H4 (cell line): ENCODE measurements around the gene AMPD2. TPM values are rescaled to one million over a fixed set of nuclear protein-coding genes. Genes with fewer than 3 reads are reported as not detected.

Source experiments
- DNase-seq: peaks from one replicate; pipeline ENCODE4 v3.0.0-alpha.2; 2015; ENCODE audit warnings: low spot score
- total RNA-seq: library from RNA; depleted of rRNA; stranded (reverse); fragments of >200 nt; shearing (Covaris generic); gene quantifications from 2 replicates; pipeline ENCODE4 v1.2.3, GENCODE V29; 2014

AMPD2 gene
- total RNA-seq, 1 experiment from 2014 or later: 37.0 TPM

DNA sequence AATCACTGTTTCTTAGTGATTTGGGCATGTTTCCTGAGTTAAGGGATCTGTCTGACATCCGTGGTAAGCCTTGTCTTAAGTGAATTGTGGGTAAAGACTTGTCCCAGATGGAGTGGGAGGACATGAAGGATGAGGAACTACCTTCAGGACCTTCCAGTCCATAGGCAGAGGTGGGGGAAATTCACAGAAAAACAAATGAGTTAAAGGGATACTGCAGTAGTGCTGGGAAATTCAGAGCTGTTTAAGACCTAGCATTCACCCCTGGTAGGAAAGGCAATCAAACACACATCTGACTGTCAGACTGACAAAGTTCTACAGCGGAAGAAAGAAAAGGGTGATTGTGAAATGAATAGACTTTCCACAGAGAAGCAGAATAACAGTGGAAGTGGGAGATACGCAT, 3.2 kb upstream of the AMPD2 start:
- no peak for DNase-seq

DNA sequence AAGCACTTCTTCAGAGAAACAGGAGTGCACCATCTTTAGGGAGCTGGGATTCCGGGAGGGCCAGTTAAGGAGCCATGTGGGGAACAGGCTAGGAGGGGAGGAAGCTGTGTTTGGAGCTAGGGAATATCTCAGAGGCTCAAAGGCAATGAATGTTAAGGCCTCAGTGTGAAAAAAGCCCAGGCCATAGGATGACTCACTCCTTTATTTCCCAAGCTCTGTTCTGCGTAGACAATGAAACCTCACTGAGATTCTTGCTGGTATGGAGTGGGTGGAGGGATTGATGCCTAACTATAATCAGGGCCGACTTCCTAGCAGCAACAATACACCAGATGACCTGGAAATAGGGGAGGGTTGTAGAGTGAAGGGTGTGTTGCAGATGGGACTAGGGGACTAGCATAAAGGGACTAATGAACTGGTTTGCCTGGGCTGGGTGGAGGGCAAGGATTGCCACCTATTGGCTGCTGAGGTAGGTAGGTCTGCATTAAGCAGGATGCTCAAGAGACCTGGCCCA, 2.3 kb upstream of the AMPD2 start:
- peak; percentile 79 for DNase-seq

DNA sequence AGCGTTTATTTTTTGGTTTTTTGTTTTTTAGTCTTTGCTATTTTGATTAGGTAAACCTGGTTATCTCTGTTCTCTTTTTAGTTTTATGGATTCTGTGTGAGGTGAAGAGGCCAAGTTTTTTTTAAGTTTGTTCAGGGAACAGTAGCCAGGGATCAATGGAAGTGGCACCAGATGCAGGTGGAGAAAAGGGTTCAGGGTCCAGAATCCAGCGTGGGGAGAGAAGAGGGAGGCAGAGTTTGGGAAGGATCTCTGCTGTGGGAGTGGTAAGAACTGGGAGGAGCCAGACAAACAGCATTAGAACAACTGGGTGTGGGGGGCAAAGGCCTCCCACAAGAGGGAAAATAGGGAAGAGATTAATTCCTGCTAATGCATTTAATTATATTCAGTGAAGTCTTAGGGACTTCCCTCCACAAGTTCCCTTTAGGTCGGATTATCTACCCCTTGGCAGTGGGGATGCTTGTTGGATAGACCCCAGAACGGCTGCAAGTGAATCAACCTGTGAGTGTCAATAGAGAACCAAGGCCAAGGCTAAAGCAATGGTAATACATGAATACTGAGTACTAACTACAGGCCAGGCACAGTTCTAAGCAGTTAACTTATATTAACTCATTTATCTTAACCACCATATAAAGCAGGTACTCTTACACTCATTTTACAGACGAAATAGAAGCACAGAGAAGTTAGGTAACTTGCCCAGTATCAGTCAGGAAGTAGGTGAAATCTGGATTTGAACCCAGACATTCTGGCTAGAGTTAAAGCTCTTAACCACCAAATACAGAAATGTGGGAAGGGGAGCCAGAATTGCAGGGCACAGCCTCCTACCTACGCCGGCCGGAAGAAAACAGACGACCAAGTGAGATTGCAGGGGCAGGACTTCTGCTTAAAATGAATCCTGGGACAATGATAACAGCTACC, 719 bp upstream of the AMPD2 start:
- no peak for DNase-seq

- peak; percentile 21 for DNase-seq
These were observed 759 bp downstream of the AMPD2 start for GRCh38 chr1:109620401-109620791.

GRCh38 chr1:109620841-109621286, 1.2 kb downstream of the AMPD2 start:
- DNase-seq: peak; percentile 95

- no peak for DNase-seq
These were observed 1.9 kb downstream of the AMPD2 start for GRCh38 chr1:109621379-109622136.

- DNase-seq: no peak
These were observed 2.7 kb downstream of the AMPD2 start for GRCh38 chr1:109622137-109622892.

DNA sequence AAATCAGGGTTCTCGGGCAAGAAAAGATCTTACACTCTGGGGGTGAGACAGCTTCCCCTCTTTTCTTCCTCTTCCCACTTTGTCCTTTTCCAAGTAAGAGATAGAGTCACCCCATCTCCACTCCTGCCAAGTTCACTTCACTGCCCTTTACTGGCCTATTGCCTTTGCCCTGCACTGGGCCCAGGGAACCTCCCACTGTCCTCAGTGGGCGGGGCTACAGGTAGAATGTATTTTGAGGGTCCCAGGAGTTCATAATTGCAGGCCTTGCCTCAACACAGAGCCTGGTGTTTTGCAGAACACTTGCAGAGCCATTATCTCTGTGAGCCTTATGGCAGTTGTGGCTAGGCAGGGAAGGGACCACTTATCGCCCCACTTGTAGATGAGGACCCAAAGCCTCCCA, 3.3 kb downstream of the AMPD2 start:
- DNase-seq: no peak

- DNase-seq: no peak
These were observed 4.0 kb downstream of the AMPD2 start for GRCh38 chr1:109623601-109624161.

DNA sequence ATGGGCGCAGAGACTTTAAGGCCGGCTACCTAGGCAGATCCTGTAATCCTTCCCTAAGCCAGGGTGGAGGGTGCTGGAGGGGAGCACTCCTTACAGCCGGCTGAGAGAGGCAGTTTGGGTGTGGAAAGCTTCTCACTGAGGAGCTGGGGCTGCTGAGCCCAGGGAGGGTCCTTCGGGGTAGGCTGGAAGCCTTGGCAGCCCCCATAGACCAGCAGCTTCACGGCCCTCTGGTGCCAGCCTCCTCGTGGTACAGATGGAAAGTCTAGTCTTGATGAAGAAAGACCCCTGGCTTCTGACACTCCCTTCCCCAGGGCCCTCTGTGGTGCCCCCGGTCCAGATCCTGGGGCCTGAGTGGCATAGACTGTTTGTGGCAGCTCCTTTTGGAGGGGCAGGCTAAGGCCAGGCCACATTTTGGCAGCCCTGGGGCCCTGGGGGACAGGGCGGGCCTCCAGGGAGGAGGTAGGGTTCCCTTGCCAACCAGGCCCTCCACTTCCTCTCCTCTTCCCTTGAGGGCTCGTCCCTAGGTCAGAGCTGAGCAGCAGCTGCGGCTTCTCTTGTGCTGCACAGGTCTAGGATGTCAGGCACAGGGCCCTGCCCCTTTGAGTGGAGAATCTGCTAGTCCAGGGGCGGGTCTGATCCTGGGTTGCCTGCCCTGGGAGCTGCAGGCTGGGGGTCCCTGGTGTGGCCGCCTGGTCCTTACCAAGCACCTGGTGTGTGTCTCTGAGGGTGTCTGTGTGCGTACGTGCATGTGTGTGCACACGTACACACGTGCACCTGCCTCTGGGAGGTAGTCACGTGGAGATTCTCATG, 4.8 kb downstream of the AMPD2 start:
- DNase-seq: no peak

- DNase-seq: no peak
These were observed 5.5 kb downstream of the AMPD2 start for GRCh38 chr1:109625176-109625575.

DNA sequence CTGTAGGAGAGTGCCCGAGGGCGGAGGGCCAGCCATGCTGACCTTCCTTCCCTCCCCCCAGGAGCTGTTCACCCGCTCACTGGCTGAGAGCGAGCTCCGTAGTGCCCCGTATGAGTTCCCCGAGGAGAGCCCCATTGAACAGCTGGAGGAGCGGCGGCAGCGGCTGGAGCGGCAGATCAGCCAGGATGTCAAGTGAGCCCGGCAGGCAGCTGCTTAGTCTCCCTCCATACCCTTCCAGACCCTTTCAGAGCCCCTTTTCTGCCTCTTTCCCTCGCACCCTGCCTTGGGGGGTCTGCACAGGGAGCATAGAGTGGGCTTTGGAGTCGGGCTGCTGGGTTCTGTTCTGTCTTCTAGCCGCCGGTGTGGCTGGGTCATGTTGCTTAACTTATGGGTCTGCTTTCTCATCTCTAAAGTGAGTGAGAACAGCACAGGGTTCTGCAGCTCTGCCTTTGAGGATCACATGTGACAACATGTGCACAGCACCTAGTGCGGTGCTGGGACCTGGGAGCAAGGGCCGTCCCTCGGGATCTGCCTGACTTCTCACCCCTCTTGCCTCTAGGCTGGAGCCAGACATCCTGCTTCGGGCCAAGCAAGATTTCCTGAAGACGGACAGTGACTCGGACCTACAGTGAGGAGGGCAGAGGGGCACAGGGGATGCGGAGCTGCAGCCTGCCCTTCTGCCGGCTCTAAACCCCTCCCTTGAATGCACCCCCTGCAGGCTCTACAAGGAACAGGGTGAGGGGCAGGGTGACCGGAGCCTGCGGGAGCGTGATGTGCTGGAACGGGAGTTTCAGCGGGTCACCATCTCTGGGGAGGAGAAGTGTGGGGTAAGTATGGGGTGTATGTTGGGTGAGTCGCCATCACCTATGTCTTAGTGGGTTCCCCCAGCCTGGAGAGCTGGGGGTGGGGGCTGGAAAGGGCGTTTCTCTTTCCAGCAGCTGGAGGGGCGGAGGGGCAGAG, 6.2 kb downstream of the AMPD2 start:
- no peak for DNase-seq

DNA sequence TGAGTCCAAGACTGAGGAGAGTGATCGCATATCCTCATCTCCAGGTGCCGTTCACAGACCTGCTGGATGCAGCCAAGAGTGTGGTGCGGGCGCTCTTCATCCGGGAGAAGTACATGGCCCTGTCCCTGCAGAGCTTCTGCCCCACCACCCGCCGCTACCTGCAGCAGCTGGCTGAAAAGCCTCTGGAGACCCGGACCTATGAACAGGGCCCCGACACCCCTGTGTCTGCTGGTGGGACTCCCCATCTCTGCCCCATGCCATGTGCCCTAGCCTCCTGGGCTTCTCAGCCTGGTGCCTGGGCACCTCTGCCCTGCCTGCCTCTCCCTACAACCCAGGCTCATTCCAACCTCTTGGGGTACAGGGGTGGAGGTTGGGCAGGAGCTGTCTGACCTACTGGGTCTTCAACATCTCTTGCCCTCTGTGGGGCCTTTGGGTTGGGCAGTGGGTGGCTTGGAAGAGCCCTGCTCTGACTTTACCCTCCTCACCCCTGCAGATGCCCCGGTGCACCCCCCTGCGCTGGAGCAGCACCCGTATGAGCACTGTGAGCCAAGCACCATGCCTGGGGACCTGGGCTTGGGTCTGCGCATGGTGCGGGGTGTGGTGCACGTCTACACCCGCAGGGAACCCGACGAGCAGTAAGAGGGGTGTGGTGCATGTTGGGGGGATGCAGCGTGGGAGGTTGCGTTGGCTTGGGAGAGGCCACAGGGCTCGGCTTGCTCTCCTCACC, 7.2 kb downstream of the AMPD2 start:
- DNase-seq: no peak

- DNase-seq: no peak
These were observed 8.2 kb downstream of the AMPD2 start for GRCh38 chr1:109627692-109628399.

DNA sequence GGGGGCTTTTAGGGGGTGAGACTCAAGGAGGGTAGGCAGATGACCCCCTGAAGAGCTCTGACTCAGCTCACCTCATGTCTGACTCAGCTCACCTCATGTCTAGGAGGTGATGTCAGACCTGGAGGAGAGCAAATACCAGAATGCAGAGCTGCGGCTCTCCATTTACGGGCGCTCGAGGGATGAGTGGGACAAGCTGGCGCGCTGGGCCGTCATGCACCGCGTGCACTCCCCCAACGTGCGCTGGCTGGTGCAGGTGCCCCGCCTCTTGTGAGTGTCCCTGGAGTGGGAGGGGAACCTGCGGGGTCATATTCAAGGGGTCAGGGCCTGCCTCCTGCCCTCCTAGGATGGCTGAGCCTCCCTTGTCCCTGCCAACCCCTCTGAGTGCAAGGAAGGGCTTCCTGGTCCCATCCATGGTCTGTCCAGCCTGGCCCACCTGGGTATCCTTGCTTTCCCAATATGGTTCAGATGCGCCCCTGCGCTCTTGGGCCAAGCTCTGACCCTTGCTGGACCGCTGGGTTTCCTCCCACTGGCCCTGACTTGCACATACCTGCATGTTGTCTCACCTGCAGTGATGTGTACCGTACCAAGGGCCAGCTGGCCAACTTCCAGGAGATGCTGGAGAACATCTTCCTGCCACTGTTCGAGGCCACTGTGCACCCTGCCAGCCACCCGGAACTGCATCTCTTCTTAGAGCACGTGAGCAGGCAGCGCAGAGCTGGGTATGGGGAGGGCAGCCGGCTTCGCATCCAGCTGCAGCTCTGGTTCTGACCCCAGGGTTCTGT, 9.1 kb downstream of the AMPD2 start:
- DNase-seq: no peak

- DNase-seq: no peak
These were observed 9.9 kb downstream of the AMPD2 start for GRCh38 chr1:109629372-109630030.
